ENCODE data around the gene NFIC. TPM values are rescaled to one million over a fixed set of nuclear protein-coding genes. Genes with fewer than 3 reads are reported as not detected.

Gene NFIC
- total and polyA plus RNA-seq, 2 of the 4 experiments (the other 2 are of a cell fraction) = 21.9 to 32.1 TPM

GRCh38 chr19:3325451-3325850 is 40.9 kb upstream of the NFIC start:
- H3K9me3 ChIP-seq (ENCODE audit: control insufficient read depth, insufficient read depth, low read length) = no peaks in the 10 kb centered on the region
- no peaks in the 10 kb centered on the region for H3K79me1 ChIP-seq (ENCODE audit: low read depth in 1 of 2, low read length in 2 of 2)
- H2BK5ac ChIP-seq (ENCODE audit: low read depth, low read length, poor library complexity, severe bottlenecking) = no peak overlapping the region
- ATAC-seq (ENCODE audit: low read depth) = no peak
- H3K18ac ChIP-seq (ENCODE audit: low read depth, low read length) = no peak overlapping the region
- dilution Hi-C loops (cut with HindIII; ENCODE audit: low sequenced_read_pairs, unreplicated experiment) (no loop called here), in situ Hi-C loops (cut with MboI; ENCODE audit: low sequenced_read_pairs) (loop anchor here (5.0 kb wide), 1 partner anchor 147 kb away; no protein-coding TSS in a partner anchor), intact Hi-C loops (cut with micrococcal nuclease) (loop anchor here (10.0 kb wide), 2 partner anchors 289 to 379 kb away; partner anchors contain the start of genes PIP5K1C and TJP3)
- H3K27me3 ChIP-seq (ENCODE audit: control insufficient read depth, insufficient read depth, low read length) = peaks cover 4% of the 10 kb centered on the region; the same call in 1 of the 2 replicates
- H3K4me1 ChIP-seq (ENCODE audit: control insufficient read depth, insufficient read depth, low read length) = no peaks in the 10 kb centered on the region
- no peaks in the 10 kb centered on the region for H3K36me3 ChIP-seq (ENCODE audit: control insufficient read depth, insufficient read depth, low read length)
- no peak overlapping the region for H4K5ac ChIP-seq (ENCODE audit: low read depth, low read length)
- H2BK15ac ChIP-seq (ENCODE audit: low read depth, low read length) = no peak overlapping the region
- no peak overlapping the region for H3K14ac ChIP-seq (replicated peaks; ENCODE audit: low read depth, low read length)
- DNase-seq = no peak
- H3K4ac ChIP-seq (ENCODE audit: low read depth, low read length) = no peak overlapping the region
- no peak overlapping the region for H3K56ac ChIP-seq (ENCODE audit: extremely low read depth, insufficient read depth, low read length)
- ChIA-PET POLR2A (ENCODE audit: unreplicated experiment) (no interaction called here), CTCF (interaction anchor here (0.6 to 1.8 kb wide), 3 partner anchors 20 to 147 kb away, joined by 3 to 4 read pairs (median 3); no protein-coding TSS in a partner anchor)
- H3K27ac ChIP-seq (ENCODE audit: insufficient read depth, low read length) = no peak overlapping the region
- BruUV-seq (replicated peaks) = no TSS peak
- H2BK20ac ChIP-seq (ENCODE audit: low read depth, low read length) = no peak overlapping the region
- H3K9ac ChIP-seq (ENCODE audit: low read depth, low read length) = no peak overlapping the region
- WGBS, 2 experiments (ENCODE audit: extremely low coverage in 2 of 2, insufficient read length in 1 of 2) = 83% methylated on average over 1 of the region's 1 CpG; no CpG with 5 or more reads in 1 of the 2 experiments
- no peak overlapping the region for H2AFZ ChIP-seq (replicated peaks; ENCODE audit: low read length, poor library complexity)
- no peak overlapping the region for H3K23ac ChIP-seq (ENCODE audit: low read depth, low read length)
- H3K9me1 ChIP-seq (ENCODE audit: insufficient read depth, low read length) = no peaks in the 10 kb centered on the region
- no peak overlapping the region for H4K91ac ChIP-seq (ENCODE audit: insufficient read depth, low read depth, low read length)
- TF ChIP-seq USF2 (IDR thresholded peaks at IDR 0.05; ENCODE audit: low read depth, low read length) (no peak), BHLHE40 (IDR thresholded peaks at IDR 0.05; ENCODE audit: low read depth, low read length) (no peak), SMC3 (IDR thresholded peaks at IDR 0.05; ENCODE audit: low read depth, low read length) (no peak)
- no peak overlapping the region for H3K4me2 ChIP-seq (ENCODE audit: low read depth, low read length)
- no peak overlapping the region for H3K4me3 ChIP-seq (ENCODE audit: insufficient read depth, low read depth, low read length)
- no peak overlapping the region for H2AK5ac ChIP-seq (ENCODE audit: low read depth, low read length)
- H2BK120ac ChIP-seq (ENCODE audit: low read depth, low read length) = no peak overlapping the region
- no peak overlapping the region for H4K8ac ChIP-seq (ENCODE audit: low read depth in 2 of 2, low read length in 2 of 2)
- H2AK9ac ChIP-seq (replicated peaks; ENCODE audit: low read depth, low read length, poor library complexity) = no peak overlapping the region
- H4K20me1 ChIP-seq (ENCODE audit: insufficient read depth, low read length) = no peaks in the 10 kb centered on the region
